H7 (cell line): ENCODE results near the gene MPZ. TPM values are rescaled to one million over a fixed set of nuclear protein-coding genes. Genes with fewer than 3 reads are reported as not detected.
"Not testable (repeated sequence)": the region's sequence is repeated elsewhere in the genome, so short reads cannot be mapped to it uniquely, and the experiment has no call there.

ENCODE experiments used
- DNase-seq: peaks from one replicate; pipeline ENCODE4 v3.0.0; 2012
- H3K27me3 ChIP-seq: 2 replicates; pipeline ENCODE4 v1.6.0; 2011; ENCODE audit warnings: mild to moderate bottlenecking, low read length; ENCODE audit not compliant: control insufficient read depth, insufficient read depth
- H3K36me3 ChIP-seq: replicated peaks from 2 replicates; pipeline ENCODE4 v1.5.1; 2011; ENCODE audit warnings: low read length; ENCODE audit not compliant: control insufficient read depth, insufficient read depth
- H3K4me3 ChIP-seq: 2 replicates; pipeline ENCODE4 v1.5.1; 2011; ENCODE audit warnings: low read depth, mild to moderate bottlenecking, control low read depth, low read length, moderate library complexity; ENCODE audit not compliant: insufficient read depth
- total RNA-seq: library from RNA; depleted of rRNA; stranded (reverse); fragments of >200 nt; shearing (Covaris generic); gene quantifications from 2 replicates; pipeline ENCODE4 v1.2.3, GENCODE V29; 2014

The MPZ gene
- total RNA-seq, 1 experiment from 2014 or later = 5.6 TPM

DNA sequence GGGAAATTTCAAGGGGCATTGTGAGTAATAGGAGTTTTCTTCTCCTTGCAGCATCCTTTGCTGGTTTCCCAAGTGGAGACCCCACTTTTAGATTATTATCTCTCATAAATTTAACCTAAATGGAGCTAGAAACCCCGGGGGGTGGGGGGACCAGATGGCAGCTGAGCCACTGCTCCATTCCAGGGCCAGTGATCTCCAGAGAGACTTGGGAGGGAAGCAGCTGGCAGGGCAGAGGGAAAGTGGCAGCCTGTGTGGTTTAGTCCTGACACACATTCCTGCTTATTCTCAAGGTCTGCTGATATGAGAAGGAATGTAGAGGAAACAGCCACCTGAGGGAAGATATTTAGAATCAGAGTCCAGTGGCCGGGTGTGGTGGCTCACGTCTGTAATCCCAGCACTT, 34.9 kb downstream of the MPZ start:
- H3K27me3 ChIP-seq = no peaks in the 10 kb centered on the region; the same call in 1 of the 2 replicates
- H3K4me3 ChIP-seq = no peak overlapping the region
- H3K36me3 ChIP-seq = no peaks in the 10 kb centered on the region
- DNase-seq = no peak

DNA sequence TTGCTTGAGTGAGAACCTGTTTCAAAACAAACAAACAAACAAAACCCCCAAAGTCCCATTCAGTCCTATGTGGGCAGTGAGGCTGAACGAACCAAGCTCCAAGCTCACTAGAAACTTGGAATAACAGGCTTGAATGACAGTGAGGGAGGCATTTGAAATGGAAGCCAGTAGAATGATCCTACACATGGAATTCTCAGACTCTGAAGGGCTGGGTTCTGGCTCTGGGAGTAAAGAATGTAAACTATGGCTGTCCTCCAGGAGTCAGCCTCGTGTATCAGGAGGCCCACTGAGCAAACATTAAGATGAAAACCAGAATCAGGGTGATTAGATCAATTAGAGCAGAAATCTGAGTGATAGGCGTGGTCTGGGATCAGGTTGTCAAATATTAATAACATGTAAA, 36.4 kb downstream of the MPZ start:
- Histone ChIP-seq H3K36me3 (no peaks in the 10 kb centered on the region), H3K4me3 (no peak overlapping the region), H3K27me3 (no peaks in the 10 kb centered on the region; the same call in 1 of the 2 replicates)
- no peak for DNase-seq

DNA sequence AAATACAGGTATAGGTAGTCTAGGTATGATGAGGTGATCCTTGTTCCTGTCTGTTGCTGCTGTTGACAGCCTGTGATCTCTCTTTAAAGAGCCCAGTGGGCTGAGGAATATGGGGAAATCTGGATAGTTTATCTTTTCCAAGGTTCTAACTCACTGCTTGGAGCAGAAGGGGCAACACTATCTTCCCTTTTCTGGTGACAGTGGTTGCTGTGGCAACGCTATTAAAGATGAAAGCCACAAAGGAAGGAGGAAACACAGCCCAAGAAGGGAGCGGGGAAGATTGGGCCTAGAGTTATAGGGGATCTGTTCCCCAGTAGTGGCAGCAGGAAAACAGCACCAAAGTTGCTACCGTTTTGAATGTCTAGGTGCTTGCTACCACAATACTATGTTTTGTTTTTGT, 42.4 kb downstream of the MPZ start:
- no peaks in the 10 kb centered on the region for H3K36me3 ChIP-seq
- H3K27me3 ChIP-seq = no peaks in the 10 kb centered on the region; the same call in 1 of the 2 replicates
- no peak overlapping the region for H3K4me3 ChIP-seq
- DNase-seq = no peak

DNA sequence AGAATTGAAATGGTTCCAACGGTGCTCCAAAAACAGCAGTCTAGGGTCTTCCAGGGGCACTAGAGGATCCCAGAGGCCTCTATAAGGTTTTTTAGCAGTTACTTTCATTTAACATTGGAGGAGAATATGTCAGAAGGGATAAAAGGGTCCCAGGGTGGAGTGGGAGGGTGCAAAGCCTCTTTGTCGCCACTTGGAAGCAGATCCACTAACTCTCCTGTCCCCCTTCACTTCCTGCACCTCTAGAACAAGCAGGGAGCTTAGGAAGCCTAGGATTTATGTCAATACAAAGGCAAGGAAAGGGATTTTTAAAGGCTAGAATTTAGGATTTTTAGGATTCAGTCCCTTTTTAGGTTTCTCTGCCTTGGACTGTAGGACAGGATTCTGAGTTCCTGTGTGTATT, 42.9 kb downstream of the MPZ start:
- DNase-seq = no peak
- Histone ChIP-seq H3K4me3 (no peak overlapping the region), H3K36me3 (no peaks in the 10 kb centered on the region), H3K27me3 (peaks cover under 1% of the 10 kb centered on the region; the same call in 1 of the 2 replicates)

- no peaks in the 10 kb centered on the region for H3K36me3 ChIP-seq
- H3K4me3 ChIP-seq = no peak overlapping the region
- DNase-seq = no peak
- peaks cover 7% of the 10 kb centered on the region; the same call in 1 of the 2 replicates for H3K27me3 ChIP-seq
Observed at GRCh38 chr1:161266202-161266601, 43.6 kb downstream of the MPZ start.

GRCh38 chr1:161265305-161265704, 44.5 kb downstream of the MPZ start:
- H3K36me3 ChIP-seq = no peaks in the 10 kb centered on the region
- no peak overlapping the region for H3K4me3 ChIP-seq
- no peak for DNase-seq
- H3K27me3 ChIP-seq = peaks cover 16% of the 10 kb centered on the region

DNA sequence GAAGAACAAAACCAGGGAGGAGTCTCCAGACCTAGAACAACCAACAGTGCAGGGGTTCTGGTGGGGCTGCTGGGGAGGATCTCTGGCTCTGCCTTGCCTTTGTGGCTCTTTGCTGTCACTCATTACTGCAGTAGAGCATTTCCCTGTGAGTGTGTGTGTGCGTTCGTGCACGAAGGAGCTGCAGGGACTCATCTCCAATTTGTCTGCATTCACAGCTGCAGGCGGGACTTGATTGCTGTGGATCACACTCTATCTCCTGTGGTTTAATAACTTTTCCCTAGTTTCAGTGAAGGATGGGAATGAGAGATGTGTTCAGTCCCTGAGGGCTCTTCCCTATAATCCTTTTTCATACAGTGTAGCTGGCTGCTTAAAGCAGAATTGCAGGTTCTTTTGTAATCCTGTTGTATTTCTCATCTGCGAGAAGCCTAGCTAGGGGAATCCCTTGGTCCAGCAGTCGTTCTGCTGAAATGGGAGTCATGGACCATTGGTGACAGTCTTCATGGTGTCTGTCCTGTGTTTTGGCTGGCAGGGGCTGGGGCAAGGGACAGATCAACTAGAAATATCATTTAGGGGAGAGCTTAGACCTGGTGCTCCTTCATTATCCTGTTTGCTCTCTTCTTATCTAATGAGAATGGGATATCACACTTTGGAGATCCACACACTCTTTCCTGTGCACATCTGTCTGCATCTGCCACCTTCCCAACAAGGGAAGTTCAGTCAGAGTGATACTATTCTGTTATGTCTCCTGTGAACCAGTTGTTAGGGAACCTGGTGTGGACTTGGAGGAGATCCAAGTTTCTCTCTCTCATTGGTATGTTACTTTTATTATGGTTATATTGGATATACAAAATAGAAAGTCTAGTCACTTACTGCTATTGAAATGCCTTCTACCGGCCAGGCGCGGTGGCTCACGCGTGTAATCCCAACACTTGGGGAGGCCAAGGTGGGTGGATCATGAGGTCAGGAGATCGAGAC, 48.2 kb downstream of the MPZ start:
- Histone ChIP-seq H3K27me3 (peaks cover 42% of the 10 kb centered on the region), H3K4me3 (no peak overlapping the region), H3K36me3 (no peaks in the 10 kb centered on the region)
- DNase-seq = no peak

DNA sequence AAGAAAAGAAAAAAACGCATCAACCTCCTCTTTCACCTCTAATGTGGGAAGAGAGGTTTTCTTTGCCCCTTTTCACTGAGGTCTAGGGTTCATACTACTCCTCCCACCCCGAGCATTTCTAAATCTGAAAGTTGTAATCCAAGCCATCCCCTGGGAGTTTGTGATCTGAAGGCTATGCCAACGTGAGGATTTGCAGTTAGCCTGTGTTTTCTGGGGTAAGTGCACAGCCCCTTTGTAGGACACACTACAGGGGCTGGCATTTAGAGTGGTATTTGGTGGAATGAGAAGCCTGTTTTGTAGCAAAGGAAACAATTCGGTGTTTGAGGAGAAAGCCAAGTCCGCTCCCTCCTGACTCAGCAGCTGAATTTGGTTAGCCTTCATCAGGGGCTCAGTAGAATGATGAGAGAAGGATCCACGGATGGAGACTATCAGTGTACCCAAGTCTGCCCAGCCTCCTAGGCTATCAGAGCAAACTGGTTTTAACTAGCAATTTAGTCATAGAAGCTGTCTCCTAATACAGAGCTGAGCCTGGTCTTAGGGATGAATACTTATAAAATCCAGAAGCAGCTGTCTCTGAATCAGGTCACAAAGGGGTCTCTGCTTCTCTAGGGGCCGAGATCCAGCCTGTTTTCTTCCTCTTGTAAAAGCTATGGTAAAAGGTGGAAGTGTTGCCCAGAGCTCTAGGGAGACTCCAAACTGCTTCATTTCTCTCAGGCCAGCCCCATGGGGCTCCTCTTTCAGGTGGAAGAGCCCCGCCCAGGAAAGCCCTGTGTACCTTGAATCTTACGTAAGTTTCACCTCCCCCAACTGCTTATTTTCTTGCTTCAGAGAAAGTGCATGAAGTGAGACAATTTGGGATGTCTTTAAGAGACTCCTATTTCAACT, 49.1 kb downstream of the MPZ start:
- H3K36me3 ChIP-seq = no peaks in the 10 kb centered on the region
- DNase-seq = no peak
- H3K4me3 ChIP-seq = no peak overlapping the region
- H3K27me3 ChIP-seq = peaks cover 42% of the 10 kb centered on the region

DNA sequence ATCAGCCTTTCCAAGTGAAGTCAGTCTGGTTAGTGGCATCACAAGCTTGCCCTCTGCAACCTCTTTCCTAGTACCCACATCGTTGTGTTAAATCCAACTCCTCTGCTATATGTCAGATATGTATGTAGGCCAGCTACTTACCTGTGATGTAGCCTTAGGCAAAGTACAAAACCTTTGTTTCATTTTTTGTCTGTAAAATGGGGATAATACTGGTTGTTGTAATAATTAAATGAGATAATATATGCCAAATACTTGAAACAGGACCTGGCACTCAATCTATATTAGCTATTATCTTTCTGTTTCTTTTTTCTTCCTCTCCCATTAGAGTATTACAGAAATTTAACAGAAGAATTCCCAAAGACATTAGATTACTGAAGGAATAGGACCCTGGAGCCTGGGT, 50.0 kb downstream of the MPZ start:
- no peak for DNase-seq
- peaks cover 42% of the 10 kb centered on the region for H3K27me3 ChIP-seq
- no peak overlapping the region for H3K4me3 ChIP-seq
- no peaks in the 10 kb centered on the region for H3K36me3 ChIP-seq

GRCh38 chr1:161259345-161259702, 50.4 kb downstream of the MPZ start:
- Histone ChIP-seq H3K27me3 (peaks cover 42% of the 10 kb centered on the region), H3K4me3 (peak overlapping the region; percentile 75; the same call in 1 of the 2 replicates), H3K36me3 (no peaks in the 10 kb centered on the region)
- no peak for DNase-seq

DNA sequence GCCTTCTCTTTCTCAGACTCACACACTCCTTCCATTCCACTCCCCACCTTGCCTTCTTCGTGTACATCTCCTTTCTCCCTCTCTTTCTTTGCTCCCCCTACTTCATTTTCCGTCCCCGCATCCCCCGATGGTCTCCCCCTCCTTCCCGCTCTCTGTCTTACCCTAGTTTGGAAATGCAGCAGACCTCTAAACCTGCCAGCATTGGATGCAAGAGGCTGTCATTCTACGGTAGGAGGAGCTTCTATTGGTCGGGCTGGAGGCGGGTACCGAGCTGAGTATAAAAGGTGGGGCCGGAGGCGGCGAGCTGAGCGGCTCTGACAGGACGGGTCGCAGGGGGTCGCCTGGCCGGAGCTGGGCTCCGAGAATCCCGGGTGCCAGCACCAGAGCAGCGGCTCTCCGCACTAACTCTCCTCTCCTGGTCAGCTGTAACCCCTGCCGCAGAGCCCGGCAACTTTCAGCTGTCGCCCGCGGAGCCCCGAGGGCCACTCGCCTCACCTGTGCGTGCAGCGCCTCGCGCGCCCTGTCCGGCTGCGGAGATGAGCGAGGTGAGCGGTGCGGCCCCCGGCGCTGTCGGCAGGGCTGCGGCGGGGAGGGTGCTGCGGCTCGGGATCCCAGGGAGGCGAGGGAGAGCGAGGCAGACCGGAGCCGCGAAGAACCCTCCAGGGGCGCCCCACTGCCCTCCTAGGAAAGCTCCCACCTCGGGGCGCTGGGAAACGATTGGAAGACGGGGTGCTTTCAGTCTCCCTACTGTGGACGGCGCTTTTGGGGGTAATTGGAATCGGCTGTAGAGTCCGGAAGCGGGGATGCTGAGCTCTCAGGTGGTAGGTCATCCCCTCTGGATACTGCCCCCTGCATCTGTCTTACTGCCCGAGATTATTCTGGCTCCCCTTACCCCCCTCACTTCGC, 51.1 kb downstream of the MPZ start, which contains the start of gene PCP4L1:
PCP4L1 (plus strand) TSS at position 307 of the 906 bp plus-strand sequence; CDS start at position 537, 230 bp downstream.
- peak; percentile 95 for DNase-seq
- Histone ChIP-seq H3K4me3 (peak within 1 kb of the TSS; percentile 75), H3K27me3 (peaks cover 42% of the 10 kb centered on the region), H3K36me3 (no peaks in the 10 kb centered on the region)

DNA sequence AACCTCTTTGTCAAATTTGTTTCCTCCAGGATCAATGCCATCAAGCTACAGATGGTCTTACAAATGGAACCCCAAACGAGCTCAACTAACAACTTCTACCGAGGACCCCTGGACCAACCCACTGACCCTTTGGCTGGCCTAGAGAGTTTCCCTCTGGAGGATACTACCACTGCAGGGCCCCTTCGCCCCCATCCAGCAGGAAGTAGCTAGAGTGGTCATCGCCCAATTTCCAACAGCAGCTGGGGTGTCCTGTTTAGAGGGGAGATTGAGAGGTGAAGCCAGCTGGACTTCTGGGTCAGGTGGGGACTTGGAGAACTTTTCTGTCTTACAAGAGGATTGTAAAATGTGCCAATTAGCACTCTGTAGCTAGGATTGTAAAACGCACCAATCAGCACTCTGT, 52.7 kb downstream of the MPZ start:
- H3K4me3 ChIP-seq, H3K36me3 ChIP-seq, DNase-seq: not testable (repeated sequence)
- peaks cover 42% of the 10 kb centered on the region for H3K27me3 ChIP-seq

DNA sequence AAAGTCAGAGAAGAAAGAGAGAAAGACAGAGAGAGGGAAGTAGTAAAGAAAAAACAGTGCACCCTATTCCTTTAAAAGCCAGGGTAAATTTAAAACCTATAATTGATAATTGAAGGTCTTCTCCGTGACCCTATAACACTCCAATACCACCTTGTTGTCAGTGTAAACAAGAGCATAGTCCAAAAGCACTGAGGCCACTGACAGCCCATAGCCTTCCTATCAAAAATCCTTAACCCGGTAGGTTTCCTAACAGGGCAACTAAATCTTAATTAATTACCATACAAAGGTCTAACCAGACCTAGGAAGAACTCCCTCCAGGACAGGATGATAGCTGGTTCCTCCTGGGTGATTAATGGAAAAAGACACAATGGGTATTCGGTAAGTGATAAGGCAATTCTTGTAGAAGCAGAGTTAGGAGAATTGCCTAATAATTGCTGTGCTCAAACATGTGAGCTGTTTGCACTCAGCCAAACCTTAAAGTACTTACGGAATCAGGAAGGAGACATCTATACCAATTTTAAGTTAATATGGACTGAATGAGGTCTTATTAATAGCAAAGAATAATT, 53.7 kb downstream of the MPZ start:
- H3K36me3 ChIP-seq, H3K4me3 ChIP-seq, DNase-seq: not testable (repeated sequence)
- H3K27me3 ChIP-seq = peaks cover 34% of the 10 kb centered on the region
